HFFc6 (cell line): ENCODE data around the gene ANAPC13. TPM values are rescaled to one million over a fixed set of nuclear protein-coding genes. Genes with fewer than 3 reads are reported as not detected.

Experiments used
- DNase-seq: peaks from one replicate; pipeline ENCODE4 v3.0.0-alpha.2; 2018
- H3K27ac Mint-ChIP-seq: 2 replicates; pipeline ENCODE4 v1.8.0; 2020; ENCODE audit warnings: mild to moderate bottlenecking, mixed read lengths
- H3K27me3 Mint-ChIP-seq: 2 replicates; pipeline ENCODE4 v1.8.0; 2021; ENCODE audit warnings: mild to moderate bottlenecking, moderate library complexity, mixed read lengths; ENCODE audit not compliant: insufficient read depth
- H3K36me3 Mint-ChIP-seq: 2 replicates; pipeline ENCODE4 v1.8.0; 2021; ENCODE audit warnings: low read depth, mixed read lengths
- H3K4me1 Mint-ChIP-seq: 2 replicates; pipeline ENCODE4 v1.8.0; 2020; ENCODE audit warnings: low read depth, mixed read lengths
- H3K4me3 Mint-ChIP-seq: 2 replicates; pipeline ENCODE4 v1.8.0; 2020; ENCODE audit warnings: mild to moderate bottlenecking, moderate library complexity, mixed read lengths
- H3K9me3 Mint-ChIP-seq: 2 replicates; pipeline ENCODE4 v1.8.0; 2020; ENCODE audit warnings: mild to moderate bottlenecking, mixed read lengths
- total RNA-seq, 6 experiments: library from RNA; stranded (reverse); fragmentation: NEBNext Ultra II Directional; extraction: Animal tissue kit (Norgen Biotek cat#: 25700); gene quantifications; 2 replicates in 1 of 6; 3 replicates in 5 of 6; pipeline ENCODE4 v1.2.3, GENCODE V29; 2021
- TF ChIP-seq, protein P1 (sequence below): fragments of 200-600 bp; sonication (generic); IDR thresholded peaks from 2 replicates; pipeline ENCODE4 v1.5.0; 2021; ENCODE audit warnings: antibody characterized with exemption, mild to moderate bottlenecking

Gene ANAPC13
- total RNA-seq, 6 experiments from 2014 or later, result 123 to 152 (median 137) TPM

GRCh38 chr3:134445095-134445494 is 40.7 kb downstream of the ANAPC13 start:
- H3K4me1 Mint-ChIP-seq, result peaks cover 78% of the 10 kb centered on the region
- TF ChIP-seq, protein P1, sequence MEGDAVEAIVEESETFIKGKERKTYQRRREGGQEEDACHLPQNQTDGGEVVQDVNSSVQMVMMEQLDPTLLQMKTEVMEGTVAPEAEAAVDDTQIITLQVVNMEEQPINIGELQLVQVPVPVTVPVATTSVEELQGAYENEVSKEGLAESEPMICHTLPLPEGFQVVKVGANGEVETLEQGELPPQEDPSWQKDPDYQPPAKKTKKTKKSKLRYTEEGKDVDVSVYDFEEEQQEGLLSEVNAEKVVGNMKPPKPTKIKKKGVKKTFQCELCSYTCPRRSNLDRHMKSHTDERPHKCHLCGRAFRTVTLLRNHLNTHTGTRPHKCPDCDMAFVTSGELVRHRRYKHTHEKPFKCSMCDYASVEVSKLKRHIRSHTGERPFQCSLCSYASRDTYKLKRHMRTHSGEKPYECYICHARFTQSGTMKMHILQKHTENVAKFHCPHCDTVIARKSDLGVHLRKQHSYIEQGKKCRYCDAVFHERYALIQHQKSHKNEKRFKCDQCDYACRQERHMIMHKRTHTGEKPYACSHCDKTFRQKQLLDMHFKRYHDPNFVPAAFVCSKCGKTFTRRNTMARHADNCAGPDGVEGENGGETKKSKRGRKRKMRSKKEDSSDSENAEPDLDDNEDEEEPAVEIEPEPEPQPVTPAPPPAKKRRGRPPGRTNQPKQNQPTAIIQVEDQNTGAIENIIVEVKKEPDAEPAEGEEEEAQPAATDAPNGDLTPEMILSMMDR, result no peak
- no peak overlapping the region for H3K4me3 Mint-ChIP-seq
- peaks cover 14% of the 10 kb centered on the region; the same call in 1 of the 2 replicates for H3K36me3 Mint-ChIP-seq
- H3K27ac Mint-ChIP-seq, result peak overlapping the region; percentile 54; the same call in 1 of the 2 replicates
- no peaks in the 10 kb centered on the region for H3K27me3 Mint-ChIP-seq
- peaks cover 5% of the 10 kb centered on the region; the same call in 1 of the 2 replicates for H3K9me3 Mint-ChIP-seq
- no peak for DNase-seq

DNA sequence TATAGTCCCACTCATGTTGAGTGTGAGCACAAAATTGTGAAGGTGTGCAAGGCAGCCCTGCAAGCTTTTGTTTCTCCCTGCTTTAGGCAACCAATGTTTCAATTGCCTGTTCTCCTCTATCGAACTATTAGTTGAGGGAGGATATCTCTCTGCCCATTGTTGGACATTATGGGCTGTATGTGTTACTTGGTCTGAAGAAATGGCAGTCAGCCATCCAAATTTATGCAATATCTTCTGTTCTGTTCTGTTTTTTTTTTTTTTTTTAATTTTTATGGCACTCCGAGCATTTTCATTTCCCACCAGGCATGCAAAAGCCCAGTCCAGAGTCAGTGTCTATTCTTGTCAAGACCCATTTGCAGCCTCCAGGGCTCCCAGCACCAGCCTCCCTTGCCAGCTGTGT is 44.0 kb downstream of the ANAPC13 start:
- Mint-ChIP-seq H3K4me1 (peaks cover 71% of the 10 kb centered on the region), H3K36me3 (peaks cover 14% of the 10 kb centered on the region; the same call in 1 of the 2 replicates), H3K27ac (no peak overlapping the region), H3K27me3 (0 out of 2 replicates have a peak, but pooled peaks cover 1% of the 10 kb centered on the region), H3K9me3 (peaks cover 5% of the 10 kb centered on the region; the same call in 1 of the 2 replicates), H3K4me3 (no peak overlapping the region)
- TF ChIP-seq, protein P1, result no peak
- DNase-seq, result no peak

DNA sequence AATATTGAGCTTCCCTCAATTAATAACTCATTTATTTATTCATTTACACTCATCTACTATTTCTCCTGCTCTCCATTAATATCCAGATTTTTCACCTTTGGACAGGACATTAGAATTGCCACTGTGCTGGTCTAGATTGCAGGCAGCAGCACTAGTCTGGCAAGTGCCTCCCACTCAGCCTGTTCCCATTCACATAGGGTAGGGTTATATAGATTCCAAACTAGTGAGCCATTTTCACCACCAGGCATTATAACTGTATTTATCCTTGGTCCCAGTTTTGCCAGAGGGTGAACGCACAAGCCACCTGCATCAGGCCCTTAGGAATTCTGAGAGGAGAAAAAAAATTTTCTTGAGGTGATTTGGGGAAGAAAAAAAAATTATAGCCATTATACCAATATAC is 44.5 kb downstream of the ANAPC13 start:
- H3K4me1 Mint-ChIP-seq, result peaks cover 69% of the 10 kb centered on the region
- H3K27me3 Mint-ChIP-seq, result 0 out of 2 replicates have a peak, but pooled peaks cover 1% of the 10 kb centered on the region
- no peak overlapping the region for H3K27ac Mint-ChIP-seq
- peaks cover 5% of the 10 kb centered on the region; the same call in 1 of the 2 replicates for H3K9me3 Mint-ChIP-seq
- no peak for DNase-seq
- TF ChIP-seq, protein P1, result no peak
- peaks cover 14% of the 10 kb centered on the region; the same call in 1 of the 2 replicates for H3K36me3 Mint-ChIP-seq
- no peak overlapping the region for H3K4me3 Mint-ChIP-seq

GRCh38 chr3:134437211-134437752 is 48.5 kb downstream of the ANAPC13 start:
- H3K9me3 Mint-ChIP-seq, result no peaks in the 10 kb centered on the region
- peak overlapping the region; percentile 46 for H3K4me3 Mint-ChIP-seq
- TF ChIP-seq, protein P1, result no peak
- H3K4me1 Mint-ChIP-seq, result peaks cover 48% of the 10 kb centered on the region
- peak; percentile 21 for DNase-seq
- H3K36me3 Mint-ChIP-seq, result no peaks in the 10 kb centered on the region
- H3K27me3 Mint-ChIP-seq, result peaks cover 1% of the 10 kb centered on the region; the same call in 1 of the 2 replicates
- H3K27ac Mint-ChIP-seq, result peak overlapping the region; percentile 72

- H3K4me3 Mint-ChIP-seq, result no peak overlapping the region
- no peak overlapping the region for H3K27ac Mint-ChIP-seq
- H3K4me1 Mint-ChIP-seq, result peaks cover 50% of the 10 kb centered on the region
- H3K36me3 Mint-ChIP-seq, result no peaks in the 10 kb centered on the region
- peaks cover 4% of the 10 kb centered on the region for H3K27me3 Mint-ChIP-seq
- TF ChIP-seq, protein P1, result no peak
- no peak for DNase-seq
- H3K9me3 Mint-ChIP-seq, result no peaks in the 10 kb centered on the region
Observed at GRCh38 chr3:134432236-134432635, 53.5 kb downstream of the ANAPC13 start.
